ENCODE data around the gene DPM2. TPM values are rescaled to one million over a fixed set of nuclear protein-coding genes. Genes with fewer than 3 reads are reported as not detected.

DPM2 gene
- total and polyA plus RNA-seq, 2 of the 4 experiments (the other 2 are of a cell fraction), result 10.8 to 60.6 TPM

DNA sequence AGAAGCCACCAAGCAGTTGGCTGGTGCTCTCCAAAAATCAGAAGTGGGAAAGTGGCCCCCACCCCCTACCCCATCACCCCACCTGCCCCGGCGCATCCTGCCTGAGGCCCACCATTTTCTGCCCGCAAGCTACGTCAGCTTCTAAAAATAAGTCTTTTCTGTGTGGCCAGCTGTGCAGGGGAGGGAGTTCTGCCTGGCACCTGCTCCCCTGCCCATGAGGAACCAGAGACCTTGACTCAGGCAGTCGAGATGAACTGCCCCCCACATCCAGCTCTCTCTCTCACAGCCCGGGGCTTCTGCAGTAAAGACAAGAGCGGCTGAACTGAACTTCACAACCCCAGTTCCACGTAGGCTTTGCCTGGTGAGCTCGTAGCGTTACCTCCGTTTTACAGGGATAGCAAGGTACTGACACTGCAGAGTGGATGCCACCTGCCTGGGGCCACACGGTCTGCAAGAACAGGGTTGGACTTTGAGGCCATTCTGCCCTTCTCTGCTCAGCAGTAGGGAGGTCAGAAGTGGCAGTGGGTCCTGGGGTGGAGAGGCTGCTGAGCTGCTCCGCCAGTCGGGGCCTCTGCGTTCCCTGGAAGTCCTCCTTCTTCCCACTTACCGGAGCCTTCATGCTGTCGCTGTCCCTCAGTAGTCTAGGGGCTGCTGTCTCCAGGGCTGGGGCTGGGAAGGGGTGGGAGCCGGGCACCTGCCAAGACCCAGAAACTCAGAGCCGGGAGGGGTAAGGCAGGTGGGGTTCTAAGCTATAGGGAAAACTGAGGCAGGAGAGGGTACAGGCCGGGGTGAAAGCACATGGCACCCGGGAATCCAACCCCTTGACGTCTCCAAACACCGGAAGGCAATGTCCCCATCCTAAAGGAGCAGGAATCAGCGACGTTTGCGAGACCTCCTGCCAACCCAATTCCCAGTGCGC is 21.6 kb downstream of the DPM2 start:
- Histone ChIP-seq H3K27ac (ENCODE audit: insufficient read depth, low read length) (peak overlapping the region; percentile 68), H3K4ac (ENCODE audit: low read depth, low read length) (peak overlapping the region; percentile 76), H3K18ac (ENCODE audit: low read depth, low read length) (no peak overlapping the region), H3K4me3 (ENCODE audit: insufficient read depth, low read depth, low read length) (peak overlapping the region; percentile 66), H2AFZ (replicated peaks; ENCODE audit: low read length, poor library complexity) (peak overlapping the region; percentile 97), H3K56ac (ENCODE audit: extremely low read depth, insufficient read depth, low read length) (0 out of 2 replicates have a peak overlapping the region, but pooled peaks have one; percentile 14), H4K91ac (ENCODE audit: insufficient read depth, low read depth, low read length) (peak overlapping the region; percentile 65), H2AK9ac (replicated peaks; ENCODE audit: low read depth, low read length, poor library complexity) (peak overlapping the region; percentile 97), H3K9me3 (ENCODE audit: control insufficient read depth, insufficient read depth, low read length) (no peaks in the 10 kb centered on the region), H2AK5ac (ENCODE audit: low read depth, low read length) (peak overlapping the region; percentile 72; the same call in 1 of the 2 replicates), H2BK120ac (ENCODE audit: low read depth, low read length) (peak overlapping the region; percentile 32; the same call in 1 of the 2 replicates), H3K4me1 (ENCODE audit: control insufficient read depth, insufficient read depth, low read length) (peaks cover 27% of the 10 kb centered on the region), H4K8ac (ENCODE audit: low read depth in 2 of 2, low read length in 2 of 2) (peak overlapping the region in 1 of 2 experiments; percentile 84; a peak in 1 of 4 replicates), H3K9ac (ENCODE audit: low read depth, low read length) (peak overlapping the region; percentile 82), H3K79me1 (ENCODE audit: low read depth in 1 of 2, low read length in 2 of 2) (peaks cover 4 to 34% of the 10 kb centered on the region in 2 experiments), H2BK15ac (ENCODE audit: low read depth, low read length) (peak overlapping the region; percentile 43; the same call in 1 of the 3 replicates), H2BK20ac (ENCODE audit: low read depth, low read length) (peak overlapping the region; percentile 47; the same call in 1 of the 2 replicates), H3K9me1 (ENCODE audit: insufficient read depth, low read length) (peaks cover 14% of the 10 kb centered on the region), H4K5ac (ENCODE audit: low read depth, low read length) (peak overlapping the region; percentile 24; the same call in 1 of the 2 replicates), H2BK5ac (ENCODE audit: low read depth, low read length, poor library complexity, severe bottlenecking) (no peak overlapping the region), H3K36me3 (ENCODE audit: control insufficient read depth, insufficient read depth, low read length) (peaks cover 16% of the 10 kb centered on the region), H3K4me2 (ENCODE audit: low read depth, low read length) (peak overlapping the region; percentile 99), H4K20me1 (ENCODE audit: insufficient read depth, low read length) (peaks cover 7% of the 10 kb centered on the region; the same call in 1 of the 2 replicates), H3K23ac (ENCODE audit: low read depth, low read length) (peak overlapping the region; percentile 91), H3K27me3 (ENCODE audit: control insufficient read depth, insufficient read depth, low read length) (no peaks in the 10 kb centered on the region), H3K14ac (replicated peaks; ENCODE audit: low read depth, low read length) (peak overlapping the region; percentile 90)
- intact Hi-C loops (cut with micrococcal nuclease) (loop anchor here (5.0 to 10.0 kb wide), 3 partner anchors 79 to 301 kb away; partner anchors contain the start of genes FPGS and STXBP1), dilution Hi-C loops (cut with HindIII; ENCODE audit: low sequenced_read_pairs, unreplicated experiment) (no loop called here), in situ Hi-C loops (cut with MboI; ENCODE audit: low sequenced_read_pairs) (no loop called here)
- ChIA-PET POLR2A (ENCODE audit: unreplicated experiment) (interaction anchor here (0.5 to 0.6 kb wide), 3 partner anchors 9 to 450 kb away, joined by 3 to 5 read pairs (median 4); no protein-coding TSS in a partner anchor), CTCF (interaction anchor here (1.1 kb wide), 1 partner anchor 182 kb away, joined by 3 read pairs; no protein-coding TSS in a partner anchor)
- TF ChIP-seq MXI1 (IDR thresholded peaks at IDR 0.05; ENCODE audit: borderline replicate concordance, low read depth, low read length), result 0 out of 2 replicates have a peak, but pooled peaks have one; percentile 33
- TF ChIP-seq MAZ (IDR thresholded peaks at IDR 0.05; ENCODE audit: borderline replicate concordance, low read depth, low read length), result no peak
- BruUV-seq (replicated peaks), result no TSS peak
- DNase-seq (no peak), ATAC-seq (ENCODE audit: low read depth) (no peak)
- WGBS, 2 experiments (ENCODE audit: extremely low coverage in 2 of 2, insufficient read length in 1 of 2), result 44% methylated on average over 5 of the region's 27 CpGs; no CpG with 5 or more reads in 1 of the 2 experiments

All from IMR-90 (cell line).